Kidney (tissue), 14 donors: ENCODE results near the gene EDEM2. TPM values are rescaled to one million over a fixed set of nuclear protein-coding genes. Genes with fewer than 3 reads are reported as not detected.

Experiments used
- DNase-seq, 5 donors: peaks; one replicate each; pipeline ENCODE4 v3.0.0-alpha.2; 2013 to 2020
- FAIRE-seq: peaks from 2 replicates; lab custom pipeline; 2012; peaks lifted over from hg19 to GRCh38; lab: Jason Lieb, UNC
- H3K27ac ChIP-seq, 2 donors: one replicate each; pipeline ENCODE4 v1.7.0; 2013; ENCODE audit warnings: low read depth in 2 of 2, low read length in 2 of 2, inconsistent platforms in 1 of 2
- H3K27me3 ChIP-seq: one replicate; pipeline ENCODE4 v1.7.1; 2013; ENCODE audit warnings: low read length, inconsistent platforms; ENCODE audit not compliant: control insufficient read depth, insufficient read depth
- H3K36me3 ChIP-seq, 3 donors: one replicate each; pipeline versions ENCODE4 v1.7.0 to v1.7.1; 2013; ENCODE audit warnings: low read length in 3 of 3, control low read depth in 1 of 3, inconsistent platforms in 1 of 3; ENCODE audit not compliant: insufficient read depth in 3 of 3, control insufficient read depth in 2 of 3
- H3K4me1 ChIP-seq, 3 donors: one replicate each; pipeline versions ENCODE4 v1.7.0 to v1.7.1; 2013; ENCODE audit warnings: low read length in 3 of 3, inconsistent platforms in 1 of 3, low read depth in 1 of 3; ENCODE audit not compliant: control insufficient read depth in 2 of 3, insufficient read depth in 2 of 3
- H3K4me3 ChIP-seq, 3 donors: one replicate each; pipeline versions ENCODE4 v1.7.0 to v1.8.1; 2013; ENCODE audit warnings: low read length in 3 of 3, control low read depth in 1 of 3, inconsistent platforms in 1 of 3
- H3K9ac ChIP-seq, 3 donors: one replicate each; pipeline versions ENCODE4 v1.7.0 to v1.7.1; 2013; ENCODE audit warnings: low read length in 3 of 3, control low read depth in 1 of 3, inconsistent platforms in 1 of 3
- H3K9me3 ChIP-seq, 3 donors: one replicate each; pipeline versions ENCODE4 v1.7.0 to v1.7.1; 2013; ENCODE audit warnings: low read length in 3 of 3, control low read depth in 1 of 3, inconsistent platforms in 1 of 3; ENCODE audit not compliant: control insufficient read depth in 2 of 3, insufficient read depth in 1 of 3
- CTCF ChIP-seq: IDR thresholded peaks from 3 replicates; pipeline ENCODE4 v1.5.1; 2012; ENCODE audit warnings: mild to moderate bottlenecking, moderate library complexity, borderline replicate concordance; ENCODE audit not compliant: insufficient read depth; ENCODE audit errors: extremely low read depth
- intact Hi-C: fragments of 100-400 bp; cut with DNase I; formaldehyde crosslinking; loops from one replicate; pipeline ENCODE4 v1.11.1; 2022
- polyA plus RNA-seq: library from polyadenylated mRNA; stranded (reverse); fragments of 350-450 nt; fragmentation: Illumina TruSeq; extraction: RNeasy Lipid Tissue Mini Kit (QIAGEN cat#74804); gene quantifications from one replicate; pipeline ENCODE4 v1.2.3, GENCODE V29; 2014; ENCODE audit warnings: low read depth, low replicate concordance; ENCODE audit not compliant: insufficient read depth
- total RNA-seq: library from RNA; stranded (reverse); fragmentation: NEBNext Ultra II Directional; extraction: Animal tissue kit (Norgen Biotek cat#: 25700); gene quantifications from one replicate; pipeline ENCODE4 v1.2.1, GENCODE V29; 2021
- donor health status: control.
- donor health status: control.
- donor health status: control.
- donor health status: control.
- donor health status: control.
- donor health status: DM: yes; HTN: yes; CAD: no.
- donor health status: Normal renal cell carcinoma (clear cell type).

EDEM2 gene
- total and polyA plus RNA-seq, 2 donors from 2014 or later, result 27.1 to 30.0 TPM

GRCh38 chr20:35125753-35126152 is 21.4 kb downstream of the EDEM2 start:
- intact Hi-C loops, result no loop called here
- no peak for DNase-seq

GRCh38 chr20:35122756-35123405 is 24.3 kb downstream of the EDEM2 start:
- peaks cover 3 to 49% (median 46%) of the 10 kb centered on the region in 3 donors for H3K36me3 ChIP-seq
- no peak overlapping the region for H3K9ac ChIP-seq
- H3K27me3 ChIP-seq, result no peaks in the 10 kb centered on the region
- TF ChIP-seq CTCF, result no peak
- intact Hi-C loops, result no loop called here
- H3K4me3 ChIP-seq, result no peak overlapping the region
- H3K27ac ChIP-seq, result no peak overlapping the region
- DNase-seq, result no peak
- no peaks in the 10 kb centered on the region for H3K4me1 ChIP-seq
- no peak for FAIRE-seq
- H3K9me3 ChIP-seq, result no peaks in the 10 kb centered on the region

More at GRCh38 chr20:35125753-35126152, 21.4 kb downstream of the EDEM2 start:
- Histone ChIP-seq H3K9ac (no peak overlapping the region), H3K27me3 (no peaks in the 10 kb centered on the region), H3K4me1 (no peaks in the 10 kb centered on the region), H3K9me3 (no peaks in the 10 kb centered on the region), H3K36me3 (peaks cover 4 to 40% (median 32%) of the 10 kb centered on the region in 3 donors), H3K4me3 (no peak overlapping the region), H3K27ac (no peak overlapping the region)
- TF ChIP-seq CTCF, result no peak
- no peak for FAIRE-seq

GRCh38 chr20:35121186-35121585 is 25.9 kb downstream of the EDEM2 start:
- FAIRE-seq (no peak), DNase-seq (no peak)
- intact Hi-C loops, result no loop called here
- Histone ChIP-seq H3K9me3 (no peaks in the 10 kb centered on the region), H3K4me3 (no peak overlapping the region), H3K27ac (no peak overlapping the region), H3K4me1 (no peaks in the 10 kb centered on the region), H3K9ac (no peak overlapping the region), H3K27me3 (no peaks in the 10 kb centered on the region), H3K36me3 (peaks cover 3 to 50% (median 38%) of the 10 kb centered on the region in 3 donors)
- no peak for TF ChIP-seq CTCF
